HG03045 (cell line): Measurements from ENCODE around the gene CALR.
"Not testable (repeated sequence)": the region's sequence is repeated elsewhere in the genome, so short reads cannot be mapped to it uniquely, and the experiment has no call there.

Experiments
- ATAC-seq: cut with Tn5 transposase; IDR thresholded peaks from one replicate; pipeline ENCODE4 v1.9.1; 2021; ENCODE audit warnings: mild to moderate bottlenecking, moderate library complexity; ENCODE audit not compliant: unreplicated experiment

Gene CALR

GRCh38 chr19:12976109-12976508, 37.7 kb downstream of the CALR start:
- not testable (repeated sequence) for ATAC-seq

DNA sequence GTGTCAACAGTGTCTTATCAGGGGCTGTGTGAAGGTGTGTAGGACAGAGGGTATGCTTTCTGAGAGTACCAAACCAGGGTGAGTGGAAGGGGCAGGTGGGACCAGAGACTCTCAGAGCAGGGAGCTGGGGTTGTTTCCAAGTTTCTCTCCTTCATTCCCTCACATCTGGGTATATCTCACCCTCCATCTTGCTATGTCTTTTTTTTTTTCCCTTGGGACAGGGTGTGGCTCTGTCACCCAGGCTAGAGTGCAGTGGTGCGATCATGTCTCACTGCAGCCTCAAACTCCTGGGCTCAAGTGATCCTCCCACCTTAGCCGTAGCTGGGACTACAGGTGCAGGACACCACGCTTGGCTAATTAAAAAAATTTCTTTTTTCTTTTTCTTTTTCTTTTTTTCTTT, 41.6 kb downstream of the CALR start:
- no peak for ATAC-seq

DNA sequence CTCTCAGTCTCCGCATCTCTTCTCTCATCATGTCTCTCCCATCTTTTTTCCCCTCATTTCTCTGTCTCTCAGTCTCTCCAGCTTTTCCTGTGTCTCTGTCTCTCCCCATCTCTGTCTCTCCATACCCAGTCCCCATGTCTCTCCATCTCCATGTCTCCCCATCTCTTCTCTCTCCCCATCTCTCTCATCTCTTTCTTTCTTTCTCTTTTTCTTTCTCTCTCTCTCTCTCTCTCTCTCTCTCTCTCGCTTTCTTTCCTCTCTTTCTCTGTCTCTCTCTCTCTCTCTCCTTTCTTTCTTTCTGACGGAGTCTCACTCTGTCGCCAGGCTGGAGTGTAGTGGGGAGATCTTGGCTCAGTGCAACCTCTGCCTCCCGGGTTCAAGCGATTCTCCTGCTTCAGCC, 44.2 kb downstream of the CALR start:
- no peak for ATAC-seq

DNA sequence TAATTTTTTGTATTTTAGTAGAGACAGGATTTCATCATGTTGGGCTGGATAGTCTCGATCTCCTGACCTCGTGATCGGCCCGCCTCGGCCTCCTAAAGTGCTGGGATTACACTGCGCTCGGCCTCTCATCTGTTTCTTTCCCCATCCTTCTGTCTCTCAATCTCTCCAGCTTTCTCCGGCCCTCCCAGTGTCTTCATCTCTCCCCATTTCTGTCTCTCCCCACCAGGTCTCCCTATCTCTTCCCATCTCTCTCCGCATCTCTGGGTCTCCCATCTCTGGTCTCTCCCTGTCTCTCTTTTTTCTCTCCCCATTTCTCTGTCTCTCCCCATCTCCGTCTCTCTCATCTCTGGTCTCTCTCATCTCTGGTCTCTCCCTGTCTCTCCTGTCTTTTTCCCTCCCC, 44.7 kb downstream of the CALR start:
- ATAC-seq = no peak

DNA sequence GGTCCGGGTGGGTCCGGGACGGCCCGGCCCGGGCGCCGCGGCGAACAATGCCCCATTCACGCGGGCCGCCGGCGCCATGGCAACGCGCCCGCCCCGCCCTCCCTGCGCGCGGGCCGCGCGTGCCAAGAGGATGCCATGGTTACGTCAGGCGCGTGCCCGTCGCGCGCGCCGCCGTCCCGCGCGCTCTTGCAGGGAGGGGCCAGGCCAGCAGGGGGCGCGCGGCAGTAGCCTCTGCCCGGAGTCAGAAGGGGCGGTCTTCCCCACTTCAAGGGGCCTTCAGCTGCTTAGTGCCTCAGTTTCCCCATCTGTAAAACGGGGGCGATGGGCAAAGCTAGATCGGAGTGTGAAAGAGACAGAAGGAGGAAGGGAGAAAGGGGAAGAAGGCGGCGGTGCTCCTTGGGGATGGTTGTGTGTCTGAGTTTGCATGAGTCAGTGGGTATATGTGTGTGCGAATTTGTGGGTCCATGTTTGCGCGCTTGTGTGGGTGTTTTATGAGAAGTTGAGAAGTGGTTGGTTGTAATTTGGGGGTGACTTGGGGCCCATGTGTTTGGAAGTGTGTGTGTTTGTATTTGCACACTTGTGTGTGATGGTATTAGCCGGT, 45.2 kb downstream of the CALR start:
- ATAC-seq = no peak

DNA sequence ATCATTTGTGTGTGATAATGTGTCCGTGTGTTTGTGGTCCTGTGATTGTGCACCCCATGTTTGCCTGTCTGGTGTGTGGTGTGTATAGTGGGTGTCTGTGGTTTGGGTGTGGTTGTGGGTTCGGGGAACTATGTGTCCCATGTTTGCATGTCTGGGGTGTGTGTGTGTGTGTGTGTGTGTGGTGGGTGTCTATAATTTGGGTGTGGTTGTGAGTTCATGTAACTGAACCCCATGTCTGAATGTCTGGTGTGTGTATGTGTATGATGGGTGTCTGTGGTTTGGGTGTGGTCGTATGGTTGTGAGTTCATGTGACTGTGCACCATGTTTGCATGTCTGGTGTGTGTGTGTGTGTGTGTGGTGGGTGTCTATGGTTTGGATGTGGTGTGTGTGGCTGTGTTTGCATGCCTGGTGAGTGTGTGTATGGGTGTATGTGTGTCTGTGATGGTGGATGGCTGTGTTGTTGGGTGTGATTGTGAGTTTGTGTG, 45.8 kb downstream of the CALR start:
- ATAC-seq = no peak

DNA sequence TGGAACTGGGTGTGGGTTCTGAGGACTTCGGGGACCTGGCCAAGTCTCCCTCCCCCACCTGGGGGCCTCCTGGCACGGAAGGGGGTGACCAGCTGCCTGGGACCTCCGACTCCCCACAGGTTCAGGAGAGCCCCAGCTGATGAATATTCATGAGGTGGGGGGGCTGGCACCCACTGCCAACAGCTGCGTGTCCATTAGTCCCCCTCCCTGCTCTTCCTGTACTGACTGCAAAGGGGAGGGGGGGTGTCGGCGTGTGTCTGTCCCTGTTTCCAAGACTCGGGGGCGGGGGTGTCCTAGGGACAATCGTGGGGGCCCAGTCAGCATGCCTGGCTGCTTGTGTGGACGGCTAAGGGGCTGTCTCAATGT, 46.3 kb downstream of the CALR start:
- no peak for ATAC-seq

- no peak for ATAC-seq
These were observed 46.8 kb downstream of the CALR start for GRCh38 chr19:12985049-12985776.

- ATAC-seq = no peak
These were observed 48.3 kb downstream of the CALR start for GRCh38 chr19:12986726-12987125.

DNA sequence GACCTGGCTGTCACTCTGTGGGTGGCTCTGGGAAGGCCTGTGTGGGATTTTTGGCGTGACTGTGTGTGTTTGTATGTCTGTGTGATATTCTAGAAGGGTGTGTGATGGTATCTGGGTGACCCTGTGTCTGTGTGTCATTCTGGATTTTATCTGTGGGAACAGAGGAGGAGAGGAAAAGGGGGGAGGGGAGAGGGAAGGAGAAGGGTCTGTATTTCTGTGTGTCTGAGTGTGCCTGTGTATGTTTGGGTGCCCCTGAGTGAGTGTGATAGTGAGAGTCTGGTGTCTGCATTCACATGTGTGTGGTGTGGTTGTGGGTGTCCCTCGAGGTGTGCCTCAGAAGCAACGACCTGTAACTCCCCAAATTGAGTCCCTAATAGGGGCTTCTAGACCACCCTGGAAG, 48.8 kb downstream of the CALR start:
- ATAC-seq = no peak

DNA sequence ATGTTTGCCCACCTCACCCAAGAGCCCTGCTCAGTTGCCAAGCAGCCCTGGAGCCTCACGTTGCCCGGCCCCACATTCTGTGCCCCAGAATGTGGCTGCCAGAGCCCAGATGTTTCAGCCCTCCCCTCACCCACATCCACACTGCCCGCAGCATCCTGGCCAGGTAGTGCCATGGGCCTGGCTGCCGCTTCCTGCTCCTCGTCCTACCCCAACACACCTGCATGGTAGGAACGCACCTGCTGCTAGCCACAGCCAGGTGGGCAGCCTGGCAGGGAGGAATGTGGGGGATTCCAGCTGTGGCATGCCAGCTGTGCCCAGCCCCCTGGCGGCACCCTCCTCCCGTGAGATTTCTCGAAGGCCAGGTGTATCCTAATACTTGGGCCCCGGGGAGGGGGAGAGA, 49.4 kb downstream of the CALR start:
- ATAC-seq = no peak

- no peak for ATAC-seq
These were observed 52.0 kb downstream of the CALR start for GRCh38 chr19:12990431-12990830.

GRCh38 chr19:12990853-12991252, 52.4 kb downstream of the CALR start:
- no peak for ATAC-seq

DNA sequence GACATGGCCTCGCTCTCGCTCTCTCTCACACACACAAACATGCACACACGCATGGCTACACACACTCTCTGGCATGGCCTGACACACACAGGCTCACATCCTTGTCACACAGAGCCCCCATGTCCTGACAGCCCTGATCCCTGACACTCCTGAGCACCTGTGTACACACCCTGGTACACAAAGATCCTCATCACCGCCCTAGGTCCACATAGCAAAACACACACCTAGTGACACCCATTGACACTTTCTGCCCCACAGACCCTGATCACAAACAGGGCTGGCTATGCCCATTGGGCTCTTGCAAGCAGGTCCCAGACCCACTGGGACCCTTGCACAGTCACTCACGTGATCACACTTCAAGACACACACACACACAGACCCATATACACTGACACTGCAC, 52.9 kb downstream of the CALR start:
- ATAC-seq = no peak

GRCh38 chr19:12992729-12993128, 54.3 kb downstream of the CALR start:
- no peak for ATAC-seq

GRCh38 chr19:12993562-12993961, 55.2 kb downstream of the CALR start:
- ATAC-seq = no peak
